Measurements from ENCODE around the gene EPM2A.

Gene EPM2A

DNA sequence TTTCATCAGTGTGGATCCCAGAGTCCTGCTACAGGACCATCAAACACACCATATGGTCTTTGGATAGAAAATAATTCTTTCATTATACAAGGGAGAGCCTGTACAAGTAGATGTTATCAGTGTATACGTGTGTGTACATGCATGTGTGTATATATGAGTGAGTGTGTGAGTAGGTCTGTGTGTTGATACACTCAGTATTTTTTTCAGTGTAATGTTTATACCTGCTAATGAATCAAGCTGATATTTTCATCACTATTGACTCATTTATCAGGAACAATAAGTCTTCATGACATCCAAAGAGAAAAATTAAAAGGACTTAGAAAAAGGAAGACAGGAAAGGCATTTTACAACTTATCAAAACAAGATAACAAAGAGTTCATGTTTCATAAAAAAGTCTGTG, 66.5 kb downstream of the EPM2A start:
- DNase-seq, result no peak

DNA sequence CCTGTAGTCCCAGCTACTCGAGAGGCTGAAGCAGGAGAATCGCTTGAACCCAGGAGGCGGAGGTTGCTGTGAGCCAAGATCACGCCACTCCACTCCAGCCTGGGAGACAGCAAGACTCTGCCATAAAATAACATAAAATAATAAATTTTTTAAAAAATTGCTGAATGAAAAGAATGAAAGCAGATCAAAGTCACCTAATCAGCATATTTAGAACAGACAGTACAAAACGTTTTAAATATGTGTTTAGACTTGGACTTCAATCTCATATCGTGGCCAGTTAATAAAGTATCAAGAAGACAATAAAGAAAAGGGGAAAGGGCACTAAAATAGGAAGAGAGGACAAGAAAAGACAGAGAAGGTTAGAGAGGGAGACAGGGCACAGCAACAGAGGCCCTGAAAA, 74.6 kb downstream of the EPM2A start:
- no peak for DNase-seq

DNA sequence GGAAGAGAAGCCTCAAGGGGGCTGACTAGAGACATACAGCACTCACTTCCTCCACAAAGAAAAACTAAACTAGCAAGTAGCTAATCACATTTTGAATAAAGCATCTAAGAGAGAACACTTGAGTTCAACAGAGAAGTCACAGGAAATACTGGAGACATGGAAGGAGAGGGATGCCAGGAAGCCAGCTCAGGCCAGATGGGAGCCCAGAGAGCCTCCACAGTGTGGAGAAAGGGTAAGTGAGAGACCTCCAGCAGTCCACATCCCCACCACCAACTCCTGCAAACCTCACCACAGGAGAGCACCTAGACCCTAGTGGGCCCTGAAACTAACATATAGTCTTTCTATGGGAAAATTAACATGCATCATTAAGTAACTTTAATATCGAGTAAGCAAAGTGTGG, 79.2 kb downstream of the EPM2A start:
- no peak for DNase-seq

DNA sequence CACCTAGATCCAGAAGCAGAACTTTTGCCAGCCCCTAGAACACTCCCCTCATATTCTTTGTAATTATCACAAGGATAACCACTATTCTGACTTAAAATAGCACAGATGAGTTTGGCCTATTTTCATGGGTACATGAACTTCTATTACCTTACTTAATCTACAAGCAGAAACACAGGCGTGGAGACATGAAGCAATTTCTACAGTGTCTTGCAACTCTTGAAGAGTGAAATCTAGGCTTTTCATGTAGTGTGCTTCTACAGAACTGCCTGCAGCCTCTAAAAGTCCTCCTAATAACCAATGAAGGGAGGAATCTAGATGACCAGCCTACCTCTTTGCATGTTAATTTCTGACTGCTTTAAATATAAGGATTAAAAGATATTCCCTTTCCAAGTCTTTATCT, 82.7 kb downstream of the EPM2A start:
- DNase-seq, result no peak

DNA sequence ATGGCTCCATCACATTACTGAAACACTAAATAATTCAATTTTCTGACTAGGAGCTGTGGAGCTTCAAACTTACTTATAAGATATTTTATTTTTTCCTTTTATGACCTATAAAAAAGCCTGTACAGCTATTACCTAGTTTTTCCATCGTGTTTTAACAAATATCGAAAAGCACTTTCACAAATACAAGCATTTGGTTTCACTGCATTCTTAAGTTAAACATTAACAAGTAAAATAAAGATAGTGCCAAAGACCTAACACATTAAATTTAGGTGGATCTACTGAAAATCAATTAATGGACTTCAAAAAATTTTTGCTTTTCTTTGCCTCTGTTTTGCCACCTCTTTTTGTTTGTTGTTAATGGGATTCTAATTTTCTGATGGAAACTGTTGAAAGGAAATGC, 83.3 kb downstream of the EPM2A start:
- DNase-seq, result no peak

DNA sequence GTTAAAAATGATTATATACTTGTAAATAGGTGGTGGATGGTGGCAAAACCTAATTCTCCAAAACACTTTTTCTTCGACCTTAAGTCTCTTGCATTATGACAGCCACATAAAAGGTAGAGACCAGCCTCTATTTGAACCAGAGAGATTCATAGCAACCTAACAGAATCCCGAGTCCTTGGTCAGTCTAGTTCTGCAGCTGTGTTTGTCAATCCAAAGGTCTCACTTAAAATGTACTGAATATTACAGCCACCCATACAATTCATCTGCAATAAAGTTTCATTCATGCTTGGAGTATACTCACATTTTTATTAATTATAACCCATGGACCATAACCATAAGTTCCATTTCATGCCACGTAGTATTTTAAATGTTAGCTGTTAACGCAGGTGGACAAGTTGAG, 87.2 kb downstream of the EPM2A start:
- no peak for DNase-seq

DNA sequence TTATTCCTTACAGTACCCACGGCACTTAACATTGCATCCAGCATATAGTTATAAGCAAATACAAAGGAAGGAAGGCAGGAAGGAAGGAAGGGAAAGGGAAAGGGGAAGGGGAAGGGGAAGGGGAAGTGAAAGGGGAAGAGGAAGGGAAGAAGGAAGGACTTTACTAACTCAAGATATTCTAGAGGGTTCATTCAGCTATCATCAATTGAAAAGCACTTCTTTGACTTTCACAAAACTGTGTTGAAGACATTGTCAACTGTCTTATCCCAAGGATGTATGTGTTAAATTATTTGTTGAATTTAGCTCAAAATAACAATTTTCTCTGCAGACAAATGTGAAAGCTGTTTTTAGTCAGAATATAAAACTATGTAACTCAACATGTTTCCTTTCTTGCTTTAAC, 87.7 kb downstream of the EPM2A start:
- DNase-seq, result no peak

DNA sequence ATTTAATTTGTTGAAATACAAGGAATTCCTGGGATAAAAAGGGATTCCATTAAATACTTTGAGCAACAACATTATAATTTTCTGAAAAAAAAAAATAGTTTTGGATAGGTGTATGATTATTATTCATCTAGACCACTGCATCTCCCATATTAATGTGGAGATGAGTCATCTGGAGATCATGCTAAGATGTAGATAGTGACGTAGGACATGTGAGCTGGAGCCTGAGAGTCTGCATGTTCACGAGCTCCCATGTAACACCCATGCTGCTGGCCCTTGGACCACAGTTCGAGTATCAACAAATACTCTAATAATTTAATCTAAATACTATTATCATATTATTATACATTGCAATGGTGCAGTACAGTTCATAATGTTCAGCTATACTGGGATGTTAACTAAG, 91.6 kb downstream of the EPM2A start:
- no peak for DNase-seq

DNA sequence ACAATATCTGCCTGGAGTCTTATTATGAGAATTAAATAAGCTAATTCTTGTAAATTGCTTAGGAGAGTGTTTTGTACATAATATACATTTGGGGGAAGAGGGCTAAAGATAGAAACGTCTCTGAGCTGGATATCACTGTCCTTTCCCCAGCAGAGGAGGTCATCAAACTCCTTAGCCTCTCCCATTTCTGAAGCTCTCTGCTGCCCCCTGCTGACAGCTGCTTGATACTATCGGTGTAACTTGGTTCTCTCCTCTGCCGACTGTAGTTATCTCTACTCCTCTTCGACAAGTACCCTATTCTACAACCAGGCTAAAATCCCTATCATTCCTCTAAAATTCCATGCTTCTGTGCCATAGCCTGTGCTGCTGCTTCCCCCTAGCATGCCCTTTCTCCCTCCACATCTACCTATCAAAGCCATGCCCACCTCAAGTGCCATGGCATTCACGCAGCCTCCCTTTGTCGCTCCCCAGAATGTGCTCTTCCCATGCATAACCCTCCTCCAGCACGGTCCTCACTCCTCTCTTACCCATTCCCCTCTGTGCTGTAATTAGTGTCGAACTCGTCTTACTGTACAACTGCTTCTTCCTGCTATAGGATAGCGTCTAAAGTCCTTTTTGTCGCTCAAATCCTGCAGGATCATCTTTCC, 101.2 kb downstream of the EPM2A start:
- DNase-seq, result peak; percentile 88

DNA sequence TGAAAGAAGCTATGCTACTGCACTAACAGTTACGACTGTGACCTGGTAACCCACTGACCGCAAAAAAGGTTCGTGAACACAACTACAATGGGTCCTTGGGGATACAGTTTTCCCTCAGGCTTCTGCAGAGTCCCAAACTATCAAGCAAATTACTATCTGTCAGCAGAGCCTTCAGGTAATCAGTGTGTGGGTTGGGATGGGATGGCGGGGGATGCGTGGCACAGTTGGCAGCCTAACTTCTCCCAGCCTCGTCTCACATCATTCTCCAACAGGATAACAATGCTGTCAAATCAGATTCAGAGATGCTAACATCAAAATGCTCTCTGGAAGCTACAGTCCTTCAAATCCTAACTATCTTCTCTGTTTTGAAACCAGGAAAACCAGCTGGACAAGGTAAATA, 102.3 kb downstream of the EPM2A start:
- DNase-seq, result no peak

DNA sequence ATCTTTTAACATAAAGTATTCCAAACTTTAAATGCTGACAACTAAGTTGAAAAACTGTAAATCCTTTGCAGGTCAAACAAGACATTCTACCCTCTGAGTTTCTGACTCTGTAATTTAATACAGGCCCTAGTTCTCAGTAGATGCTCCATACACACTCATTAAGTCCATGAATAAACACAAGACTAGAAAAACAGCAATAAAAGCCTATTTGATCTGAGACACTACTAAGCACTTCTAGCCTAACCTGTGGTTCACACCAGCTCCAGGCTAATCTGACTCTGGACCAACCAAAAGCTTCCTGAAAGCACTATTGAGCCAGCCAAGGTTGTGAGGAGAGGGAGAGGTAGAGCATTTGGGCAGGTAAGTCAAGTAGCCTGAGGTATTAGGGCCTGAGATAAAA, 103.9 kb downstream of the EPM2A start:
- DNase-seq, result no peak

DNA sequence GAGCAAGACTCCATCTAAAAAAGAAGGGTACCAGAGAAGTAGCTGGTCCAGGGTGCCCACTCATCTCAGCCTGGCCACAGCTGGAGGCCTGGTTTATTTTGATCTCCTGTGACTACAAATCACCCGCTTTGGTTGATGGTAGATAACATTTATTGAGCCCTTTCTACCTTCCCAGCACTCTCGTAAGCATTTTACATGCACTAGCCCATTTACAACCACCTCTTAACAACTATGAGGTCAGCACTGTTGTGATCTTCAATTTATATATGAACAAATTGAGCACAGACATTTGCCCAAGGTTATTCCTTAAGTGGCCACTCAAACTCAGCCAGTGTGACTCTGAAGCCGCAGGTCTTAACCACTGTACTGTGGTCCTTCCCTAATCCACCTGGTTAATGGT, 104.7 kb downstream of the EPM2A start:
- no peak for DNase-seq

DNA sequence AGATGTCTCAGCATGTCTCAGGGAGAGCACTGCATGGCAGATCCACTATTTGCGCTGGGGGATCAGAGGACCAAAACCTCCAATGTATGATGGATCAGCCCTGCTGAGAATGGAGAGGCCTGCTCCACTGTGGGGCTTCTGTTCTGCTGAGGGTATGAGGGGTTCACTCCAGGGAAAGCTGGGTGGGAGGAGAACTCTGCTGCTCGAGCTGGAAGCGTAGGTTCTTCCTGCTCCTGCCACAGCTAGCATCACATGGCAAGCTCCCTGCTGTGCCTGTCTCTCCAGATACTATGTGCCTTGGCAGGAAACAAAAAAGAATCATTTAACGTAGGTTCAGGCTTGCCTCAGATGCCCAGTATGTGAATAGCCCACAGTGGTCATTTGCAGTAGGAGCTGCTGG, 105.8 kb downstream of the EPM2A start:
- DNase-seq, result no peak

DNA sequence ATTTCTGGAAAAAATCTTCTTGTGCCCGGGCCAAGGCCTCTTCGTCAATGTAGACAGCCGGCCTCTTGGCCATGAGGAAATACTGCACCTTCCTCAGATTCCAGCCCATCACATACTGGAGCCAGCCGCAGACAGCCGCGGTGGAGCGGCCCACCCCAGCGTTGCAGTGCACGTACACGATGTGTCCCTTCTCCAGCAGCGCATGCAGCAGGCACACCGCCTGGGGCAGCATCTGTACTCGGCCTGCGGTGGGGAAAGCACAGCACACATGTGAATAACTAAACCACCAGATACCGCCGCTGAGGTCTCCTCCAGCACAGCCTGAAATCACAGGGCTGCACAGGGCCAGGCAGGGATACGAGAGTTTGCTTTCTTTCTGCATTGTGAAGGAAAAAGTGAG, 107.9 kb downstream of the EPM2A start:
- DNase-seq, result no peak

DNA sequence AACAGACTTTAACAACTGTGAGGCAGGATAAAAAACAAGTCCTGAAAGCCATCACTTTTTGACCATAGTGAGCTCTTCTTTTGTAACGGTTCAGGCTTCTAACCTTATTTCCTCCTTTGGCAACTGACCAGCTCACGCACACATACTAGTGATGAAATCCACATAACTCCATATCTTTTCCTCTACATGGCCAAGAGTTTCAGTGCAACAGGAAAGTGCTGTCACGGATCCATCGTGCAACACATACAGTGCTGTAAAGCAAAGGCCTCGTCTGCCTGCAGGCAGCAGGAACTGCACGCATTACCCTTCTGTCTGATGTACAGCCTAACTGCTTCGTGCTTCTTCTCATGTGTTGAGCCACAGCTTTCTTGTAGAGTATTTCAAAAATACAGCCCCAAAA, 108.5 kb downstream of the EPM2A start:
- DNase-seq, result no peak

DNA sequence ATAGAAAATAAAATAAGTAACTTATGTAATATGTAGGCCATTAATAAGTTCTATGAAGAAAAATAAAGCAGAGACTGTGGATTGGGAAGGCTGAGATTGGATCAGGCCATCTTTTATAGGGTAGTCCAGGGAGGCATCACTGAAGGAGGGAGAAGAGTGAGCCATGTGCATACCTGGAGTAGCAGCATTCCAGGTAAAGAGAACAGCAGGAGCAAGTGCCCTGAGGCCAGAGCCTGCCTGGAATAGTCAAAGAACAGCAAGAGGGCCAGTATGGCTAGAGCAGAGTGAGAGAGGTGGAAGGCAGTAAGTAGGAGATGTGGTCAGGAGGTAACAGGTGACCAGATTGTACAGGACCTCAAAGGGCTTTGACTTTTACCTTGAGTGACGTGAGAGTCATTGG, 112.1 kb downstream of the EPM2A start:
- DNase-seq, result no peak

DNA sequence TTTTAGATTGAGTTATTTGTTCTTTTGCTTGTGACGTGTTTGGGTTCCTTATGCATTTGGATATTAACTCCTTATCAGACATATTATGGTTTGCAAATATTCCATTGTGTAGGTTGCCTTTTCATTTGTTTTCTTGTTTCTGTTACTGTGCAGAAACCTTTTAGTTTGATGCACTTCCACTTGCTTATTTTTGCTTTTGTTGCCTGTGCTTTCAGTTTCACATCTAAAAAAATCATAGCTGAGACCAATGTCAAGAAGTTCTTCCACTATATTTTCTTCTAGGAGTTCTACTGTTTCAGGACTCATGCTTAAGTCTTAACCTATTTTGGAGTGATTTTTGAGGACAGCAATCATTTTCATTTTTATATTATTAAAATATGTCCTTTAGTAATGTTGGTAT, 113.5 kb downstream of the EPM2A start:
- no peak for DNase-seq

DNA sequence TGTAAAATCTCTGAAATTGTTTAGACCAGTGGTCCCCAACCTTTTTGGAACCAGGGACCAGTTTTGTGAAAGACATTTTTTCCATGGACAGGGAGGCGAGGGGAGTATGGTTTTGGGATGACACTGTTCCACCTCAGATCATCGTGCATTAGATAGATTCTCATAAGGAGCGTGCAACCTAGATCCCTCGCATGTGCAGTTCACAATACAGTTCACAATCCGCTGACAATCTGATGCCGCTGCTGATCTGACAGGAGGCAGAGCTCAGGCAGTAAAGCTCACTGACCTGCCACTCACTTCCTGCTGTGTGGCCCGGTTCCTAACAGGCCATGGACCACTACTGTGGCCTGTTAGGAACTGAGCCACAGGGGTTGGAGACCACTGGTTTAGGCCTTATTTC, 115.2 kb downstream of the EPM2A start:
- DNase-seq, result no peak

DNA sequence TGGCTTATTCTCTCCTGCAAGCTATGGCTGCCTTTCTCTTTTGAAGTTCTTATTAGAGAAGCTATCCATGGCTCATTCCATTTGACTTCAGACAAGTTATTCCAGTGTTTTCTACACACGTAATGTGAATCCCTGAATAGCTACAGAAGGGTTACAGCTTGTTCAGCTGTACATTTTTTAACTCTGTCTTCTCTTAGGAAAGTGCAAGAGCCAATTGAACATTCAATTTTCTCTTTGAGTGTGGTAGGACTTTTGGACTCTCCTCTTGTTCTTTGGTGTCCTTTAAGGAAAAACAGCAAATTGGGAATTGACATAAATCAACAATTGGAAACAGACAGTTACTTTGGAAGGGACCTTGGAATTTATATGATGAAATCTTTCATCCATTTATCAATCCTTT, 125.8 kb downstream of the EPM2A start:
- no peak for DNase-seq

DNA sequence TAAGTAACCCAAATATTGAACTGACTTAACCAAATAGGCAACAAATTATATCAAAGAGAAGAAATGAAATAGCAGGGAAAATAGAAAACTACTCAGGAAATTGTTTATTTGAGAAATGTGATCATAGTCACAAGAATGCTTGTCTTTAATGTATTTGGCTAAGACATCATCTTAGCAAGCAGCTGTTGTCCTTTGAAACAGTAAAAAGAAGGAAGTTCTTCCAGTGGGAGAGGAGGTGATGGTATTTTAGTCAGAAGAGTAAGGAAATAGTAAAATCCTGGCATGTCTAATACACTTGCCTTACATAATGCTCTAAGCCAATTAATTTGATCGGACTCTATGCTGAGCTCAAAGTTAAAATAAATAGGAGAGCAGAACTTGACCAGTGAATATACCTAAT, 126.5 kb downstream of the EPM2A start:
- no peak for DNase-seq

DNA sequence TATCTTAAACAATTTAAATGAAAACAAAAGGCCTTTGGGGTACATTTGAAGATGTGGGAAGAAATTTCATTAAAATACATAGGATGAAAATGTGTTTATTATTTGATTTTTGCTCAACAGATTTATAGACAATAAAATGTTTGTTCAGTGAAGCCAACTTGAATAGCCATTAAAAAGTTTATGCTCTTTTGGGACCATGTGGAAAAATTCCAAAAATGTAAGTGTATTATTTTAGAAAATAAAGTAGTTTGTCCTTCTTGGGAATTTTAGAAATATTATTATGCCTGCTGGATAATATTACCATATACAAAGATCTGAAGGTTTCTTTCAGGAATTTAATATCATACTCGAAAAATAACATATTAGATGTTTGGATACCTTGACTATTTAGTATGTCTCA, 131.3 kb downstream of the EPM2A start:
- DNase-seq, result no peak

DNA sequence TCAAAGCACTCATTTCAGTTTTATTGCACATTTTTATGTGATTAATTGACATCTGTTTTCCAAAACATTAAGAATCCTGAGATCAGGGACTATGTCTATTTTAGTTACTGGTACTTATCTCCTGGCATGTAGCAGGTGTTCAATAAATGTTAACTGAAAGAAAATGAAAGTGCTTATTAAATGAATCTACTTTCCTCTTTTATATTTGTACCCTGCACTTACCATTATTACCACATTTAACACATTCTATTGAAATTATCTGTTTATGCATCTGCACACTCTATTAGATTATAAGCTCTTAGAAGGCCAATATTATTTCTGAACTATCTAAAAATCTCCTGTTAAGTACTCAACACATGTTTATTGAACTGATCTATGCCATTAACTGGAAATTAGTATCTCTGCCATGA, 131.9 kb downstream of the EPM2A start:
- no peak for DNase-seq

DNA sequence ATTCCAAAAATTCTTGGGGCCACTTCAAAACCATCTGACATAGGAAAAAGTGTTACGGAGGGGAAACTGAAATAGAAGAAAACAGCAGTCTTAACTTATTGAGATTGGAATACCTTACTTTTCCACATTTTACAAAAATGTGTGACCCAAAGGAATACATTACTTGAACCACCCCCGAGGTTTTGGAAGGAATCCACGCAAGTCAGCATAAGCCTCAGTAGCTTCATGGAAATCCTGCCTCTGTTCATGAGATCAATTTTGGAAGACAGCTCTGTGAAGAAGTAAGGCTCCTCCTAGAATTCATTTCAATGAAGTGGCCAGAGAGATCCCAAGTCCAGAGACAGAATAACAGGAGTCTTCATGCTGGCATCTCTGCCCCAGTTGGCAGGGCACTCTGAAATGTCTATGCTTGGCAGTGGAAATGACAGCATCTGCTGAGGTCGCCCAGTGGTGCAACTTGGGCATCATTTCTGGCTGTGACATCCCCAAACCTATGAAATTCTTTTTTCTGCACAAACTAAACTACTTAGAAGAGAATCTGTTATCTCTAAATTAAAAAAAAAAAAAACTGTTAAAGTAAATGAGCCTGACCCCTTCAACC, 132.5 kb downstream of the EPM2A start:
- DNase-seq, result no peak

DNA sequence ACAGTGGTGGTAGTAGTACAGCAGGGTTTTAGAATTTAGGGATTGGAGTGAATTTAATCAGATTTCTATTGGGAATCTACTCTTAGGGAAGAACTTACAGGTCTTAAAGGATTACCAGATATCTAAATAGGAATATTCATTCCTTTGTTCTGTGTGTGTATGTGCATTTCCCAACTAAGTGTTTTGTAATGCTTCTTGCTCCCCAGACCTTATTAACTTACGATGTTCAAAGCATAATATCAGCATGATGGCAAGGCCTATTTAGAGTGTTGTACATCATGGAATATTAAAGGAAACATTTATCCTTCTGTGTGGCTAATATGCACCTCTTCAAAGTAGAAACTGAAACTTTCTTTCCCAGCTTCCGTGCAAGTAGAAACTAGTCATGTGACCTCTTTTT, 133.9 kb downstream of the EPM2A start:
- DNase-seq, result no peak

DNA sequence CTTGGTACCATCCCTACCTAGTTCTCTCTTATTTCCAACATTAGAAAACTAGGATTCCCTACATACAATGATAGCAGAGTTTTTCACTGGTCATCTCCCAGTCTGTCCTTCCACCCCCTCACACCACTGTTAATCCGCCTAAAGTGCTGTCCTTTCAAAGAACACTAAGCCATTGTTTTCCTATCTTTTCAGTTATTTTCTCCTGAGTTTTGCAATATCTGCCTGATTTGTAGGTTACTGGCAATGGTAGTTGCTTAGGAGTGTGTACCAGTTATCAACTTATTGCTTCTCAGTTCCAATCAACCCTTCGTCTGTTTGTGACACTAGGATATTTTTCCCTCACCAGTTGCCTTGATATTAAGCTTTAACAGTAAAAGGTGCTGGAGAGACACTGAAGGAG, 135.0 kb downstream of the EPM2A start:
- no peak for DNase-seq

DNA sequence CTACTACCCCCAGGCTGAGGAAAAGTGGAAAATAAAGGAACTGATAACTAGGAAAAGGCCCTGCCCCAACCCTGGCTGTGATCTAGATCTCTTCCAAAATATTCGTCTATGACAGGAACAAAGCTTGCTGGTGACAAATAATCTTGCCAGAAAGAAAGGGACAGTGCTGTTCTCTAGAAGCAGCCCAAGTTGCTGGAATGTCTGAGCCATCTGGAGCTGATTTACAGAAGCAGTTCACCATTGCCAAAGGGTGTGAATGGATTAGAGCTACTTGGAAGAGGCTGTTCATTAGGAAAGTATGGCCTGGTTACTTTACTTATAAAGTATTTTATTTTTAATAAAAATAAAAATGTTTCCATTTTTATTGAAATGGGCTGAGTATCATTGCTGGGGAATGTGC, 146.3 kb downstream of the EPM2A start:
- DNase-seq, result no peak
